ENCODE data around the gene PJVK.

- TF ChIP-seq CTCF (IDR thresholded peaks at IDR 0.05) = no peak
- no peak for TF ChIP-seq POLR2A (IDR thresholded peaks at IDR 0.05)
Observed at GRCh38 chr2:178485356-178485755, 34.2 kb downstream of the PJVK start.

Data from right lobe of liver (tissue), 4 donors.